Fibroblast of lung (primary cell): ENCODE data around the gene SF3B4. TPM values are rescaled to one million over a fixed set of nuclear protein-coding genes. Genes with fewer than 3 reads are reported as not detected.

Experiments
- DNase-seq, 2 donors: peaks; one replicate each; pipeline versions ENCODE4 v3.0.0 to v3.0.0-alpha.2; 2010; ENCODE audit warnings: low read depth in 2 of 2
- H2AFZ ChIP-seq: 2 replicates; pipeline ENCODE4 v1.5.1; 2012; ENCODE audit warnings: low read length, control low read depth, inconsistent platforms
- H3K27ac ChIP-seq: 2 replicates; pipeline ENCODE4 v1.5.1; 2011; ENCODE audit warnings: low read length, control low read depth; ENCODE audit not compliant: insufficient read depth
- H3K27me3 ChIP-seq: 2 replicates; pipeline ENCODE4 v1.5.1; 2011; ENCODE audit warnings: mild to moderate bottlenecking, low read length; ENCODE audit not compliant: control insufficient read depth, insufficient read depth
- H3K36me3 ChIP-seq: 2 replicates; pipeline ENCODE4 v1.5.1; 2011; ENCODE audit warnings: low read length; ENCODE audit not compliant: control insufficient read depth, insufficient read depth
- H3K4me1 ChIP-seq: 2 replicates; pipeline ENCODE4 v1.5.1; 2011; ENCODE audit warnings: low read length; ENCODE audit not compliant: control insufficient read depth, insufficient read depth; ENCODE audit errors: extremely low read depth
- H3K4me2 ChIP-seq: 2 replicates; pipeline ENCODE4 v1.5.1; 2011; ENCODE audit warnings: low read length, control low read depth; ENCODE audit not compliant: insufficient read depth; ENCODE audit errors: extremely low read depth
- H3K4me3 ChIP-seq, 4 experiments: fragments of 200-600 bp in 1 of 4; sonication (generic) in 1 of 4; replicated peaks in 1 of 4; 2 replicates each; pipeline ENCODE4 v1.5.1; 2011 to 2016; ENCODE audit warnings: low read length in 4 of 4, low read depth in 3 of 4, mild to moderate bottlenecking in 3 of 4, control low read depth in 2 of 4, inconsistent platforms in 1 of 4, mixed read lengths in 1 of 4; ENCODE audit not compliant: insufficient read depth in 1 of 4; ENCODE audit errors: control extremely low read depth in 1 of 4
- H3K79me2 ChIP-seq: 2 replicates; pipeline ENCODE4 v1.5.1; 2012; ENCODE audit warnings: mild to moderate bottlenecking, low read length, inconsistent platforms; ENCODE audit not compliant: control insufficient read depth, insufficient read depth
- H3K9ac ChIP-seq: 2 replicates; pipeline ENCODE4 v1.5.1; 2011; ENCODE audit warnings: mild to moderate bottlenecking, low read length, control low read depth; ENCODE audit not compliant: insufficient read depth
- H3K9me3 ChIP-seq: 2 replicates; pipeline ENCODE4 v1.5.1; 2012; ENCODE audit warnings: low read depth, low read length; ENCODE audit not compliant: control insufficient read depth, insufficient read depth
- H4K20me1 ChIP-seq: 2 replicates; pipeline ENCODE4 v1.5.1; 2011; ENCODE audit warnings: low read length; ENCODE audit not compliant: control insufficient read depth, insufficient read depth; ENCODE audit errors: extremely low read depth
- EZH2 ChIP-seq: IDR thresholded peaks from 2 replicates; pipeline ENCODE4 v1.5.1; 2012; ENCODE audit warnings: low read length, control low read depth, mild to moderate bottlenecking; ENCODE audit errors: missing control alignments
- polyA plus RNA-seq, 2 donors: library from polyadenylated mRNA; depleted of rRNA in 1 of 2; stranded (reverse) in 1 of 2; unstranded in 1 of 2; fragments of >200 nt; gene quantifications; 2 replicates each; pipeline ENCODE4 v1.2.1, GENCODE V29; 2011 to 2012; ENCODE audit warnings: missing spikeins in 1 of 2
- total RNA-seq: library from RNA; depleted of rRNA; stranded (reverse); fragments of >200 nt; gene quantifications from 2 replicates; pipeline ENCODE4 v1.2.1, GENCODE V29; 2014
- TF ChIP-seq, protein P1 (sequence below), 2 donors: IDR thresholded peaks in 1 of 2; conservative IDR thresholded peaks in 1 of 2; 1 replicate in 1 of 2; 2 replicates in 1 of 2; pipeline ENCODE4 v1.5.1; 2011 to 2012; ENCODE audit warnings: low read length in 2 of 2, control low read depth in 1 of 2, inconsistent platforms in 1 of 2, low read depth in 1 of 2, mild to moderate bottlenecking in 1 of 2

The SF3B4 gene
- total and polyA plus RNA-seq, 2 donors (not counting 1 experiment from before 2014, with no cell fraction given), result 9.9 to 29.9 TPM

GRCh38 chr1:149883598-149884247, 43.9 kb downstream of the SF3B4 start:
- Histone ChIP-seq H3K27me3 (no peaks in the 10 kb centered on the region), H3K9me3 (no peaks in the 10 kb centered on the region), H4K20me1 (no peaks in the 10 kb centered on the region), H3K4me2 (no peak overlapping the region), H3K79me2 (peaks cover 3% of the 10 kb centered on the region), H3K27ac (no peak overlapping the region), H3K4me1 (peaks cover 2% of the 10 kb centered on the region), H3K9ac (no peak overlapping the region), H3K4me3 (peak overlapping the region in 2 of 4 experiments; percentile 77 to 80), H3K36me3 (no peaks in the 10 kb centered on the region), H2AFZ (no peak overlapping the region)
- TF ChIP-seq, protein P1, sequence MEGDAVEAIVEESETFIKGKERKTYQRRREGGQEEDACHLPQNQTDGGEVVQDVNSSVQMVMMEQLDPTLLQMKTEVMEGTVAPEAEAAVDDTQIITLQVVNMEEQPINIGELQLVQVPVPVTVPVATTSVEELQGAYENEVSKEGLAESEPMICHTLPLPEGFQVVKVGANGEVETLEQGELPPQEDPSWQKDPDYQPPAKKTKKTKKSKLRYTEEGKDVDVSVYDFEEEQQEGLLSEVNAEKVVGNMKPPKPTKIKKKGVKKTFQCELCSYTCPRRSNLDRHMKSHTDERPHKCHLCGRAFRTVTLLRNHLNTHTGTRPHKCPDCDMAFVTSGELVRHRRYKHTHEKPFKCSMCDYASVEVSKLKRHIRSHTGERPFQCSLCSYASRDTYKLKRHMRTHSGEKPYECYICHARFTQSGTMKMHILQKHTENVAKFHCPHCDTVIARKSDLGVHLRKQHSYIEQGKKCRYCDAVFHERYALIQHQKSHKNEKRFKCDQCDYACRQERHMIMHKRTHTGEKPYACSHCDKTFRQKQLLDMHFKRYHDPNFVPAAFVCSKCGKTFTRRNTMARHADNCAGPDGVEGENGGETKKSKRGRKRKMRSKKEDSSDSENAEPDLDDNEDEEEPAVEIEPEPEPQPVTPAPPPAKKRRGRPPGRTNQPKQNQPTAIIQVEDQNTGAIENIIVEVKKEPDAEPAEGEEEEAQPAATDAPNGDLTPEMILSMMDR (conservative IDR thresholded peaks at IDR 0.05 in 1 of 2, IDR thresholded peaks at IDR 0.05 in 1 of 2; ENCODE audit: low read depth in 1 of 2, low read length in 2 of 2), result no peak
- no peak for TF ChIP-seq EZH2
- DNase-seq, result no peak

DNA sequence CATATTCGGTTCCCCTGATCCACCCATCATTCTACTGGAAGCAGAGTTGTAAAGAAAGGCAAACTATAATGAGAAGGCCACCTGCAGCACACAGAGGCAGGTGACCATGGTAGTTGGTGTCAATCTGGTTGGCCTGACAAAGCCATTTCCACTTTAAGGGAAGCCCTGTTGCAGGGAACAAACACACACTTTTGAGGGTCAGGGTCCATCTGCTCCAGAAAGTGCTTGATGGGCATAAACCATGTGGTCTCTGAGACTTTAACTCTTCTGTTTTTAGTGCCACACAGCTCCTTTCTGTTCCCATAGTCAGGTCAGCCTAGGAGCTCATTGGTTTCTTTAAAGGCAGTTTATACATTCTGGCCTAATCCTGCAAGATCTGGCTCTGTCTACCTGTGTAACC, 45.7 kb downstream of the SF3B4 start:
- Histone ChIP-seq H3K4me3 (no peak overlapping the region), H3K27me3 (no peaks in the 10 kb centered on the region), H4K20me1 (no peaks in the 10 kb centered on the region), H3K27ac (no peak overlapping the region), H3K4me2 (no peak overlapping the region), H3K79me2 (peaks cover 3% of the 10 kb centered on the region), H2AFZ (no peak overlapping the region), H3K36me3 (no peaks in the 10 kb centered on the region), H3K9ac (no peak overlapping the region), H3K9me3 (no peaks in the 10 kb centered on the region), H3K4me1 (peaks cover 2% of the 10 kb centered on the region)
- DNase-seq, result no peak
- TF ChIP-seq, protein P1 (conservative IDR thresholded peaks at IDR 0.05 in 1 of 2, IDR thresholded peaks at IDR 0.05 in 1 of 2; ENCODE audit: low read depth in 1 of 2, low read length in 2 of 2), result no peak
- no peak for TF ChIP-seq EZH2

DNA sequence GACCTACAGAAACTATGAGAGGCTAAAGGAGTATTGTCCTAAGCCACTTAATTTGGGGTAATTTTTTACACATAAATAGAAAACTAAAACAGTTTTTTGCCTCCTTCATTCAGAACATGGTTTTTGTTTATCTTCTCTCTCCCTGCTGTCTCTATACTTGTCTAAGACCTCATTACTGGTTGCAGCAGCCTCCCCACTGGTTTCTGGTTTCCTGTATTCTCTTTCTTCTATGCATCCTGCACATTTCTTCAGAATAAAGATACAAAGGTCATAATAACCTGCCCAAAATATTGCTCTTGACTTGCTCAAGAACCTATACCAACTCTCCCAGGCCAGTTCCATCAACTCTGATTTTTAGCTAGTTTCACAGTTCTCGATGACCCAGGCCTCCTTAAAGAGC, 48.0 kb downstream of the SF3B4 start:
- no peaks in the 10 kb centered on the region for H3K4me1 ChIP-seq
- H3K4me2 ChIP-seq, result no peak overlapping the region
- DNase-seq, result no peak
- H3K9ac ChIP-seq, result no peak overlapping the region
- H3K9me3 ChIP-seq, result no peaks in the 10 kb centered on the region
- no peak overlapping the region for H3K4me3 ChIP-seq
- H2AFZ ChIP-seq, result no peak overlapping the region
- no peaks in the 10 kb centered on the region for H3K79me2 ChIP-seq
- H3K27ac ChIP-seq, result no peak overlapping the region
- no peaks in the 10 kb centered on the region for H4K20me1 ChIP-seq
- no peaks in the 10 kb centered on the region for H3K27me3 ChIP-seq
- H3K36me3 ChIP-seq, result no peaks in the 10 kb centered on the region
- TF ChIP-seq, protein P1 (conservative IDR thresholded peaks at IDR 0.05 in 1 of 2, IDR thresholded peaks at IDR 0.05 in 1 of 2; ENCODE audit: low read depth in 1 of 2, low read length in 2 of 2), result no peak
- TF ChIP-seq EZH2, result no peak
